SK-N-SH treated with all-trans-retinoic acid at 6 μM for 48 hours (cell line): ENCODE results near the gene QSOX2.

Experiments used
- BACH2 ChIP-seq: fragments of 250-450 bp; sonication (Bioruptor Pico); IDR thresholded peaks from 2 replicates; pipeline ENCODE4 v1.9.0; 2021; ENCODE audit warnings: mild to moderate bottlenecking, borderline replicate concordance
- TF ChIP-seq, protein P1 (sequence below): fragments of 250-450 bp; sonication (Bioruptor Pico); IDR thresholded peaks from 2 replicates; pipeline ENCODE4 v1.8.0; 2020; ENCODE audit warnings: mild to moderate bottlenecking, moderate library complexity, borderline replicate concordance
- TF ChIP-seq, protein P2 (sequence below): fragments of 250-450 bp; sonication (Bioruptor Pico); IDR thresholded peaks from 2 replicates; pipeline ENCODE4 v1.5.0; 2020; ENCODE audit warnings: mild to moderate bottlenecking, moderate library complexity

DNA sequence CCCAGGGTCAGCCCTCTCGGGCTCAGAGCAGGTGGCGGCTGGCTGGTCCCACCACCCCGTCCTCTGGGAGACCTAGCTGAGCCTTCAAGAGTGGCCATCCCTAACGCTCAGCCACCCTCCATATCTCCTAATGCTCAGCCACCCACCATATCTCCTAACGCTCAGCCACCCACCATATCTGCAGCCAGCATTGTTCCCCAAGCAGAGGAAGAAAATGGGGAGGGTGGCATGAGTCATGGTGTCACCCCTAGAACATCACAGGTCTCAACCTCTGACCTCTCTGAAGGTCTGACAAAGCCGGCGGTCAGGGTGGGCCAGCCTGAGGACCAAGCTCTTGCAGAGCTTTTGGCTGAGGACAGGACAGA, 55.4 kb downstream of the QSOX2 start:
- TF ChIP-seq, protein P1, sequence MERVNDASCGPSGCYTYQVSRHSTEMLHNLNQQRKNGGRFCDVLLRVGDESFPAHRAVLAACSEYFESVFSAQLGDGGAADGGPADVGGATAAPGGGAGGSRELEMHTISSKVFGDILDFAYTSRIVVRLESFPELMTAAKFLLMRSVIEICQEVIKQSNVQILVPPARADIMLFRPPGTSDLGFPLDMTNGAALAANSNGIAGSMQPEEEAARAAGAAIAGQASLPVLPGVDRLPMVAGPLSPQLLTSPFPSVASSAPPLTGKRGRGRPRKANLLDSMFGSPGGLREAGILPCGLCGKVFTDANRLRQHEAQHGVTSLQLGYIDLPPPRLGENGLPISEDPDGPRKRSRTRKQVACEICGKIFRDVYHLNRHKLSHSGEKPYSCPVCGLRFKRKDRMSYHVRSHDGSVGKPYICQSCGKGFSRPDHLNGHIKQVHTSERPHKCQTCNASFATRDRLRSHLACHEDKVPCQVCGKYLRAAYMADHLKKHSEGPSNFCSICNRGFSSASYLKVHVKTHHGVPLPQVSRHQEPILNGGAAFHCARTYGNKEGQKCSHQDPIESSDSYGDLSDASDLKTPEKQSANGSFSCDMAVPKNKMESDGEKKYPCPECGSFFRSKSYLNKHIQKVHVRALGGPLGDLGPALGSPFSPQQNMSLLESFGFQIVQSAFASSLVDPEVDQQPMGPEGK = no peak
- TF ChIP-seq BACH2 (CRISPR knock-in tag) = no peak
- TF ChIP-seq, protein P2, sequence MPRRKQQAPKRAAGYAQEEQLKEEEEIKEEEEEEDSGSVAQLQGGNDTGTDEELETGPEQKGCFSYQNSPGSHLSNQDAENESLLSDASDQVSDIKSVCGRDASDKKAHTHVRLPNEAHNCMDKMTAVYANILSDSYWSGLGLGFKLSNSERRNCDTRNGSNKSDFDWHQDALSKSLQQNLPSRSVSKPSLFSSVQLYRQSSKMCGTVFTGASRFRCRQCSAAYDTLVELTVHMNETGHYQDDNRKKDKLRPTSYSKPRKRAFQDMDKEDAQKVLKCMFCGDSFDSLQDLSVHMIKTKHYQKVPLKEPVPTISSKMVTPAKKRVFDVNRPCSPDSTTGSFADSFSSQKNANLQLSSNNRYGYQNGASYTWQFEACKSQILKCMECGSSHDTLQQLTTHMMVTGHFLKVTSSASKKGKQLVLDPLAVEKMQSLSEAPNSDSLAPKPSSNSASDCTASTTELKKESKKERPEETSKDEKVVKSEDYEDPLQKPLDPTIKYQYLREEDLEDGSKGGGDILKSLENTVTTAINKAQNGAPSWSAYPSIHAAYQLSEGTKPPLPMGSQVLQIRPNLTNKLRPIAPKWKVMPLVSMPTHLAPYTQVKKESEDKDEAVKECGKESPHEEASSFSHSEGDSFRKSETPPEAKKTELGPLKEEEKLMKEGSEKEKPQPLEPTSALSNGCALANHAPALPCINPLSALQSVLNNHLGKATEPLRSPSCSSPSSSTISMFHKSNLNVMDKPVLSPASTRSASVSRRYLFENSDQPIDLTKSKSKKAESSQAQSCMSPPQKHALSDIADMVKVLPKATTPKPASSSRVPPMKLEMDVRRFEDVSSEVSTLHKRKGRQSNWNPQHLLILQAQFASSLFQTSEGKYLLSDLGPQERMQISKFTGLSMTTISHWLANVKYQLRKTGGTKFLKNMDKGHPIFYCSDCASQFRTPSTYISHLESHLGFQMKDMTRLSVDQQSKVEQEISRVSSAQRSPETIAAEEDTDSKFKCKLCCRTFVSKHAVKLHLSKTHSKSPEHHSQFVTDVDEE (CRISPR knock-in tag) = no peak
